ENCODE data around the gene ZNF492.

Gene ZNF492

GRCh38 chr19:22603518-22604440 is 30.3 kb upstream of the ZNF492 start:
- in situ Hi-C loops (cut with HindIII; ENCODE audit: low sequenced_read_pairs), result no loop called here
- TF ChIP-seq, protein P1, sequence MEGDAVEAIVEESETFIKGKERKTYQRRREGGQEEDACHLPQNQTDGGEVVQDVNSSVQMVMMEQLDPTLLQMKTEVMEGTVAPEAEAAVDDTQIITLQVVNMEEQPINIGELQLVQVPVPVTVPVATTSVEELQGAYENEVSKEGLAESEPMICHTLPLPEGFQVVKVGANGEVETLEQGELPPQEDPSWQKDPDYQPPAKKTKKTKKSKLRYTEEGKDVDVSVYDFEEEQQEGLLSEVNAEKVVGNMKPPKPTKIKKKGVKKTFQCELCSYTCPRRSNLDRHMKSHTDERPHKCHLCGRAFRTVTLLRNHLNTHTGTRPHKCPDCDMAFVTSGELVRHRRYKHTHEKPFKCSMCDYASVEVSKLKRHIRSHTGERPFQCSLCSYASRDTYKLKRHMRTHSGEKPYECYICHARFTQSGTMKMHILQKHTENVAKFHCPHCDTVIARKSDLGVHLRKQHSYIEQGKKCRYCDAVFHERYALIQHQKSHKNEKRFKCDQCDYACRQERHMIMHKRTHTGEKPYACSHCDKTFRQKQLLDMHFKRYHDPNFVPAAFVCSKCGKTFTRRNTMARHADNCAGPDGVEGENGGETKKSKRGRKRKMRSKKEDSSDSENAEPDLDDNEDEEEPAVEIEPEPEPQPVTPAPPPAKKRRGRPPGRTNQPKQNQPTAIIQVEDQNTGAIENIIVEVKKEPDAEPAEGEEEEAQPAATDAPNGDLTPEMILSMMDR (IDR thresholded peaks at IDR 0.05; ENCODE audit: low read depth, low read length), result no peak
- no peak for DNase-seq (ENCODE audit: low read depth, low spot score)
- no peak overlapping the region for H3K4me3 ChIP-seq (ENCODE audit: low read depth, low read length)

DNA sequence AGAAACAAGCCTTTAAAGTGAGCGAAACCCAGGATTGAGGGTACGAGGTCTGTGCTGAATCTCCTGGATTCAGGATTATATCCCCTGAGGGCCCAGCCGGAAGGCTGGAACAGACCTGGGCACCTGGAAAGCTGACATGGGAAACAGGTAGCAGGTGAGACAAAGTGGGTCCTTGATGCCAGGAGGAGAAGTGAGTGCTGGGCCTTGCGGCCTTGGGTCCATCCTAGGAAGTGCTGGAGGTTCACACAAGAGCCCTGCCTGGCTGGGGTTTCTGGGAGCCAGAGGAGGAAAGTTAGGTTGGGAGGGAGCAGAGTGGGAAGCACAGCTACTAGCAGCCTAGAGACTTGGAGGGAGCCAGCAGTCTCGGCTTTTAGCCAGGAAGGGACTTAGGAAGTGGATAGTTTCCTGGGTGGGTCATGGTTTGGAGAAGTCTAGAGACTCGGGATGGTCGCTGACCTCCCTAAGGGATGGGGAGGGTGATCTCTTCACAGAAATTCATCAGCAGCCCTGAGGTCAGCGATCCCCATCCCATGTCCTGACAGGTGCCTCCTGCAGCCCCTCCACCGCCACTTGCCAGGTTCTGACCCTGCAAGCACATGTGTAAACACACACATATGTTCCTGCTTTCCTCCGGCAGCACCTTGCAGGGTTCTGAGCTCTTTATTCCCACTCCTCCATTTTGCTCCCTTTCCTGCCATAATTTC is 29.4 kb upstream of the ZNF492 start:
- DNase-seq (ENCODE audit: low read depth, low spot score), result no peak
- TF ChIP-seq, protein P1 (IDR thresholded peaks at IDR 0.05; ENCODE audit: low read depth, low read length), result no peak
- in situ Hi-C loops (cut with HindIII; ENCODE audit: low sequenced_read_pairs), result no loop called here
- H3K4me3 ChIP-seq (ENCODE audit: low read depth, low read length), result no peak overlapping the region

DNA sequence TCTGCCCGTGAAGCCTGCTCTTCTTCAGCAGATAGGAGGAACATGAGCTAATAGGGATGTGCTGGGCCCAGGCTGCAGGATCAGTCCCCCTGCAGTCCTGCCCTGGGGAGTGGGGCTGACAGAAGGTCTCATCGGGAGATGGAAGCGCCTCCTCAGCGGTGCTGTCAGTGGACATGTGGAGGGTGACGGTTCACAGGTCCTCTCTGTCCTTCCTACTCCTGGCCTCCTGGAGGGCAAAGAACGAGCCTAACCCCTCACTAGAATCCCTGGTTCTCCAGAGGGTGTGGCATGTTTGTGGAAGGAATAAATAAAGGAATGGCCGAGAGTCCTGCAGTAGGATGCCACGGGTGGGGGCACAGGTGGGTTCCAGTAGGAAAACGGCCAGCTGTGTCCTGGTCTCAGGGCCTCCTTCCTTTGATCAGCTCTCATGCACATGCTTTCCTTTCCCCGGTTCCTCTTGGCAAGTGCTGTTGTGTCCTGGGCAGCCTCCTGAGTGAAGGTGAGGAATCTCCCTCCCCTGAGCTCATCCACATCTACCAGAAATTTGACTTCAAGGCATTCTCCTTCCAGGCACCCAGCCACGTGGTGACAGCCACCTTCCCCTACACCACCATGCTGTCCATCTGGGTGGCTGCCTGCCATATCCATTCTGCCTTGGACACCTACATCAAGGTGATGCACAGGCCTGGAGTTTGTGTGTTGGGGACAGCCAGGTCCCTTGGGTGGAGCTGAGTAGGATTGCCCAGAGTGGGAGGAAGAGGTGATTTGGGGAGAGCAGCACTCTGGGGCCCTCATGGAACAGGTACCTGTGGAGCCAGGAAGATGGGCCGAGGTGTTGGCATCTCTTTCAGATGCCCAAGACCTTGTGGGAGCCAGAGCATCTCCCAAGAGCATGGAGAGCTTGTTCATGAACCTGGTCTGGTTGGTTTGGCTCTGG is 28.6 kb upstream of the ZNF492 start:
- DNase-seq (ENCODE audit: low read depth, low spot score), result no peak
- TF ChIP-seq, protein P1 (IDR thresholded peaks at IDR 0.05; ENCODE audit: low read depth, low read length), result no peak
- no peak overlapping the region for H3K4me3 ChIP-seq (ENCODE audit: low read depth, low read length)
- in situ Hi-C loops (cut with HindIII; ENCODE audit: low sequenced_read_pairs), result no loop called here

DNA sequence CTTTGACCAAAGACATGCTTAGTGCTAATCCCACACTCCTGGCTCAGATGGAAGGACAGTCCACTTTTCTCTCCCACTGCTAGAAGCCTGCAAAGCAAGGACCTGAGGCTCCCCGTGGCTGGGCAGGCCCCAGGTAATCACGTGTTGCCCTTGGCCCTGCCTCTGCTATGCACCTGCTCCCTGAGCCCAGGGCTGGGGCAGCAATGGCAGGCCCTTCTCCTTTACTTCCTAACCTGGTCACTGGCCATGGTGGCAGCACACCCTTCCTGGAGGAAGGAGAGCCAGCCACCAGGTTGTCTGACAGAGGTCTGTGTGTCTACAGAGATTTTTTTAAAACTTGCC is 27.9 kb upstream of the ZNF492 start:
- no peak for DNase-seq (ENCODE audit: low read depth, low spot score)
- in situ Hi-C loops (cut with HindIII; ENCODE audit: low sequenced_read_pairs), result no loop called here
- TF ChIP-seq, protein P1 (IDR thresholded peaks at IDR 0.05; ENCODE audit: low read depth, low read length), result no peak
- no peak overlapping the region for H3K4me3 ChIP-seq (ENCODE audit: low read depth, low read length)

DNA sequence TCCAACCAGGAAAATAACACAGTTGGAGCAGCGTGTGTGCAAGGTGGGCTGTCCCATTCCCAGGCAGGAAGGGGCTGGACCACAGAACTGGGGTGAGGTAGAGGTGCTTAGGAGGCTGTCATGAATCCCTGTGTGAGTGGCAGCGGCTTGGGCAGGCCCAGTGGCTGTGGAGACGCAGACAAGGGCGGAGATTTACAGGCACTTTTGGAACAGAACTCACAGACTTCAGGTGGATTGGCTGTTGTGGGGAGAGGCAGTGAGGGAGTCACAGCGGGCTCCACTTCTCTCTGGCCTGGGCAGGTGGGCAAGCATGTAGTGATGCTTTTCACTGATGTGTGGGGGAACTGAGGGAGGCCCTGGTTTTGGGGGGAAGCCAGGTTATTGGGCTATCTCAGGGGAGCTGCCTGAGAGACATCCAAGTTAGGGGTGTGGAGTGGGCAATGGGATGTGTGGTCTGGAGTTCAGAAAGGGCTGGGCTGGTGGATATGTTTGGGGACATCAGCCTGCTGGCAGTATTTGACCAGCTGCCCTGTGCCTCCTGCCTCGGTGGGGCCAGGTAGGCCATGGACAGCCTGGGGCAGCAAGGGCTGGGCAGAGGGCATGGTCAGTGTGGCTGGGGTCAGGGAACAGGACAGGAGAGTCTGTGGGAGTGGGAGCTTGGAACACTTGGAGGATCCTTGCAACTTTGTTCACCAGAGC is 27.0 kb upstream of the ZNF492 start:
- TF ChIP-seq, protein P1 (IDR thresholded peaks at IDR 0.05; ENCODE audit: low read depth, low read length), result no peak
- H3K4me3 ChIP-seq (ENCODE audit: low read depth, low read length), result no peak overlapping the region
- no peak for DNase-seq (ENCODE audit: low read depth, low spot score)
- in situ Hi-C loops (cut with HindIII; ENCODE audit: low sequenced_read_pairs), result no loop called here

Measured in astrocyte of the spinal cord (primary cell).